HEK293 (cell line): Measurements from ENCODE around the gene NET1.

ENCODE experiments used
- CTCF ChIA-PET: fragments of 350-600 bp; formaldehyde crosslinking; extraction: SDS; loops from one replicate; lab custom pipeline; 2021; ENCODE audit warnings: antibody characterized with exemption; lab: Yijun Ruan, JAX
- POLR2A ChIA-PET: fragments of 300-600 bp; formaldehyde crosslinking; extraction: SDS; loops from one replicate; lab custom pipeline; 2020; ENCODE audit warnings: antibody characterized with exemption, inconsistent platforms; lab: Yijun Ruan, JAX
- H3K27ac ChIP-seq: fragments of 200-500 bp; sonication (Bioruptor generic); 2 replicates; pipeline ENCODE4 v1.5.1; 2014; ENCODE audit warnings: low read depth, low read length, control low read depth, inconsistent platforms; ENCODE audit errors: extremely low read depth
- H3K36me3 ChIP-seq, 2 experiments: fragments of 200-500 bp in 1 of 2; sonication (Bioruptor generic) in 1 of 2; 1 replicate in 1 of 2; 2 replicates in 1 of 2; pipeline ENCODE4 v1.5.1; 2014 to 2017; ENCODE audit warnings: inconsistent platforms in 2 of 2, low read length in 2 of 2; ENCODE audit not compliant: control insufficient read depth in 2 of 2, insufficient read depth in 1 of 2
- H3K4me1 ChIP-seq: fragments of 200-500 bp; sonication (Bioruptor generic); 2 replicates; pipeline ENCODE4 v1.5.1; 2014; ENCODE audit warnings: mild to moderate bottlenecking, low read length, inconsistent platforms; ENCODE audit not compliant: control insufficient read depth, insufficient read depth
- H3K4me3 ChIP-seq: 2 replicates; pipeline ENCODE4 v1.5.1; 2011; ENCODE audit warnings: low read depth, mild to moderate bottlenecking, control low read depth, low read length, moderate library complexity
- H3K9me3 ChIP-seq: fragments of 200-500 bp; sonication (Bioruptor generic); 2 replicates; pipeline ENCODE4 v1.5.1; 2014; ENCODE audit warnings: low read depth, low read length, inconsistent platforms; ENCODE audit not compliant: control insufficient read depth, insufficient read depth
- EGR2 ChIP-seq: fragments of 450-650 bp; formaldehyde crosslinking; IDR thresholded peaks from 2 replicates; pipeline ENCODE4 v1.5.1; 2016; ENCODE audit warnings: low read depth, missing biosample characterization, missing genetic modification characterization
- GLIS1 ChIP-seq: fragments of 450-650 bp; formaldehyde crosslinking; IDR thresholded peaks from 2 replicates; pipeline ENCODE4 v1.5.1; 2016; ENCODE audit warnings: missing biosample characterization, missing genetic modification characterization
- GLIS2 ChIP-seq: fragments of 450-650 bp; formaldehyde crosslinking; IDR thresholded peaks from 2 replicates; pipeline ENCODE4 v1.5.1; 2016; ENCODE audit warnings: missing biosample characterization, missing genetic modification characterization
- IKZF3 ChIP-seq: fragments of 450-650 bp; IDR thresholded peaks from 2 replicates; pipeline ENCODE4 v1.5.0; 2018; ENCODE audit warnings: missing biosample characterization, mild to moderate bottlenecking, missing genetic modification characterization, moderate library complexity
- KLF1 ChIP-seq: fragments of 450-650 bp; formaldehyde crosslinking; IDR thresholded peaks from 2 replicates; pipeline ENCODE4 v1.5.1; 2016; ENCODE audit warnings: missing biosample characterization, missing genetic modification characterization
- YY1 ChIP-seq: fragments of 450-650 bp; formaldehyde crosslinking; IDR thresholded peaks from 2 replicates; pipeline ENCODE4 v1.5.1; 2018; ENCODE audit warnings: missing biosample characterization, missing genetic modification characterization
- ZBTB8A ChIP-seq: fragments of 450-650 bp; formaldehyde crosslinking; IDR thresholded peaks from 2 replicates; pipeline ENCODE4 v1.5.1; 2016; ENCODE audit warnings: missing biosample characterization, missing genetic modification characterization
- ZEB2 ChIP-seq: fragments of 450-650 bp; formaldehyde crosslinking; IDR thresholded peaks from 2 replicates; pipeline ENCODE4 v1.5.1; 2016; ENCODE audit warnings: missing biosample characterization, missing genetic modification characterization
- ZFHX2 ChIP-seq: fragments of 450-650 bp; formaldehyde crosslinking; conservative IDR thresholded peaks from 2 replicates; pipeline ENCODE4 v1.5.1; 2016; ENCODE audit warnings: missing biosample characterization, missing genetic modification characterization
- ZIC2 ChIP-seq: fragments of 450-650 bp; formaldehyde crosslinking; IDR thresholded peaks from 2 replicates; pipeline ENCODE4 v1.5.1; 2016; ENCODE audit warnings: missing biosample characterization, missing genetic modification characterization
- ZNF19 ChIP-seq: fragments of 450-650 bp; formaldehyde crosslinking; IDR thresholded peaks from 2 replicates; pipeline ENCODE4; 2016; ENCODE audit warnings: missing biosample characterization, missing genetic modification characterization, low read depth
- ZNF211 ChIP-seq: fragments of 450-650 bp; formaldehyde crosslinking; IDR thresholded peaks from 2 replicates; pipeline ENCODE4 v1.5.1; 2016; ENCODE audit warnings: low read depth, missing biosample characterization, missing genetic modification characterization
- ZNF391 ChIP-seq: fragments of 450-650 bp; formaldehyde crosslinking; IDR thresholded peaks from 2 replicates; pipeline ENCODE4 v1.5.1; 2016; ENCODE audit warnings: low read depth, missing biosample characterization, missing genetic modification characterization, borderline replicate concordance
- ZNF555 ChIP-seq: fragments of 450-650 bp; formaldehyde crosslinking; conservative IDR thresholded peaks from 2 replicates; pipeline ENCODE4 v1.5.1; 2017; ENCODE audit warnings: missing biosample characterization, mild to moderate bottlenecking, missing genetic modification characterization, inconsistent platforms
- ZNF596 ChIP-seq: fragments of 450-650 bp; IDR thresholded peaks from 2 replicates; pipeline ENCODE4 v1.5.0; 2018; ENCODE audit warnings: missing biosample characterization, mild to moderate bottlenecking, missing genetic modification characterization, moderate library complexity
- ZNF660 ChIP-seq: fragments of 450-650 bp; IDR thresholded peaks from 2 replicates; pipeline ENCODE4 v1.5.1; 2018; ENCODE audit warnings: missing biosample characterization, mild to moderate bottlenecking, missing genetic modification characterization
- ZNF768 ChIP-seq: fragments of 450-650 bp; formaldehyde crosslinking; IDR thresholded peaks from 2 replicates; pipeline ENCODE4 v1.5.1; 2018; ENCODE audit warnings: missing biosample characterization, mild to moderate bottlenecking, missing genetic modification characterization
- TF ChIP-seq, protein P1 (sequence below): fragments of 450-650 bp; formaldehyde crosslinking; IDR thresholded peaks from 2 replicates; pipeline ENCODE4; 2016; ENCODE audit warnings: missing biosample characterization, missing genetic modification characterization
- TF ChIP-seq, protein P2 (sequence below): fragments of 450-650 bp; formaldehyde crosslinking; IDR thresholded peaks from 2 replicates; pipeline ENCODE4 v1.5.1; 2016; ENCODE audit warnings: missing biosample characterization, missing genetic modification characterization
- TF ChIP-seq, protein P3 (sequence below): fragments of 450-650 bp; formaldehyde crosslinking; IDR thresholded peaks from 2 replicates; pipeline ENCODE4 v1.5.1; 2016; ENCODE audit warnings: missing biosample characterization, missing genetic modification characterization
- TF ChIP-seq, protein P4 (sequence below): fragments of 450-650 bp; formaldehyde crosslinking; IDR thresholded peaks from 2 replicates; pipeline ENCODE4 v1.5.1; 2016; ENCODE audit warnings: missing biosample characterization, missing genetic modification characterization, borderline replicate concordance
- TF ChIP-seq, protein P5 (sequence below): fragments of 450-650 bp; formaldehyde crosslinking; IDR thresholded peaks from 2 replicates; pipeline ENCODE4 v1.5.1; 2016; ENCODE audit warnings: missing biosample characterization, missing genetic modification characterization

The NET1 gene, protein sequence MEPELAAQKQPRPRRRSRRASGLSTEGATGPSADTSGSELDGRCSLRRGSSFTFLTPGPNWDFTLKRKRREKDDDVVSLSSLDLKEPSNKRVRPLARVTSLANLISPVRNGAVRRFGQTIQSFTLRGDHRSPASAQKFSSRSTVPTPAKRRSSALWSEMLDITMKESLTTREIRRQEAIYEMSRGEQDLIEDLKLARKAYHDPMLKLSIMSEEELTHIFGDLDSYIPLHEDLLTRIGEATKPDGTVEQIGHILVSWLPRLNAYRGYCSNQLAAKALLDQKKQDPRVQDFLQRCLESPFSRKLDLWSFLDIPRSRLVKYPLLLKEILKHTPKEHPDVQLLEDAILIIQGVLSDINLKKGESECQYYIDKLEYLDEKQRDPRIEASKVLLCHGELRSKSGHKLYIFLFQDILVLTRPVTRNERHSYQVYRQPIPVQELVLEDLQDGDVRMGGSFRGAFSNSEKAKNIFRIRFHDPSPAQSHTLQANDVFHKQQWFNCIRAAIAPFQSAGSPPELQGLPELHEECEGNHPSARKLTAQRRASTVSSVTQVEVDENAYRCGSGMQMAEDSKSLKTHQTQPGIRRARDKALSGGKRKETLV

DNA sequence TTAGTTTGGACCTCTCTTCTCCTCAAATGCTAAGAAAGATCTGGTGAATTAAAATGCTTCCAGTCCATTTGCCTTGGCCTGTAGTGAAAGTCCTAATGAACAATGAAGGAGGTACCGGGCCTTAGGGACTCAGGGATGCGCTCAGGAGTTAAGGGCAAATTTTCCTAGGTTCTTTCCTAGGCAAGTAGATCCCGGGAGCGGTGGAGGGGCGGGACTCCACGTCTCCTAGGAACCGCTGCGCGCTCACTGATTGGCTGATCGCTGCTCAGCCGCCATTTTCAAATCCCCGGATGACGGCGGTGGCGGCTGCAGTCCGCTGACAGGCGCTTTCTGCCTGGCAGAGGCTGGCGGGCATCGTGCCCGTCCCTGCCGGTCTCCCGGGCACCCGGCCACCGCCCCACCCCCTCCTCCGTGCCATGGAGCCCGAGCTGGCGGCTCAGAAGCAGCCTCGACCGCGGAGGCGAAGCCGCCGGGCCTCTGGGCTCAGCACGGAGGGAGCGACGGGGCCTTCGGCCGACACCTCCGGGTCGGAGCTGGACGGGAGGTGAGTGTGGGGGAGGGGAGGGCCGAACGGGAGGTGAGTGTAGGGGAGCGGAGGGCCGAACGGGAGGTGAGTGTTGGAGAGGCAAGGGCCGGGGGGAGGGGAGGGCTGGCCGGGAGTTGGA, at the start of gene NET1:
Gene NET1, plus strand, starts transcription at position 281 of the 665 bp plus-strand sequence. Its CDS starts 136 bp downstream, at position 417.
- peaks cover 3% of the 10 kb centered on the region; the same call in 1 of the 2 replicates for H3K4me1 ChIP-seq
- CTCF ChIA-PET, result interaction anchor here (0.6 kb wide), 1 partner anchor 1292 kb away, joined by 3 read pairs; no protein-coding TSS in a partner anchor
- H3K27ac ChIP-seq, result peak within 1 kb of the TSS; percentile 82; the same call in 1 of the 2 replicates
- H3K4me3 ChIP-seq, result peak within 1 kb of the TSS; percentile 97
- POLR2A ChIA-PET, result interaction anchor here (0.5 to 1.1 kb wide), 4 partner anchors 18 to 79 kb away, joined by 3 to 6 read pairs (median 4); no protein-coding TSS in a partner anchor
- no peaks in the 10 kb centered on the region for H3K9me3 ChIP-seq
- peaks cover 0 to 6% of the 10 kb centered on the region in 2 experiments; a peak in 1 of 3 replicates for H3K36me3 ChIP-seq
- peak; percentile 37 for TF ChIP-seq ZEB2 (tag by site-specific recombination)
- TF ChIP-seq YY1 (tag by site-specific recombination), result peak; percentile 70; the same call in 1 of the 2 replicates
- peak; percentile 73 for TF ChIP-seq GLIS2 (tag by site-specific recombination)
- peak; percentile 37; the same call in 1 of the 2 replicates for TF ChIP-seq ZIC2 (tag by site-specific recombination)
- TF ChIP-seq ZNF768 (tag by site-specific recombination), result no peak
- TF ChIP-seq EGR2 (tag by site-specific recombination), result peak; percentile 44; the same call in 1 of the 2 replicates
- 0 out of 2 replicates have a peak, but pooled peaks have one; percentile 26 for TF ChIP-seq ZNF391 (tag by site-specific recombination)
- TF ChIP-seq ZNF211 (tag by site-specific recombination), result no peak
- no peak for TF ChIP-seq ZNF596 (tag by site-specific recombination)
- TF ChIP-seq, protein P1, sequence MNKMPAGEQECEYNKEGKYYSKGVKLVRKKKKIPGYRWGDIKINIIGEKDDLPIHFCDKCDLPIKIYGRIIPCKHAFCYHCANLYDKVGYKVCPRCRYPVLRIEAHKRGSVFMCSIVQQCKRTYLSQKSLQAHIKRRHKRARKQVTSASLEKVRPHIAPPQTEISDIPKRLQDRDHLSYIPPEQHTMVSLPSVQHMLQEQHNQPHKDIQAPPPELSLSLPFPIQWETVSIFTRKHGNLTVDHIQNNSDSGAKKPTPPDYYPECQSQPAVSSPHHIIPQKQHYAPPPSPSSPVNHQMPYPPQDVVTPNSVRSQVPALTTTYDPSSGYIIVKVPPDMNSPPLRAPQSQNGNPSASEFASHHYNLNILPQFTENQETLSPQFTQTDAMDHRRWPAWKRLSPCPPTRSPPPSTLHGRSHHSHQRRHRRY (tag by site-specific recombination), result no peak
- no peak for TF ChIP-seq ZNF555 (tag by site-specific recombination)
- TF ChIP-seq ZBTB8A, result peak; percentile 98
- TF ChIP-seq, protein P2, sequence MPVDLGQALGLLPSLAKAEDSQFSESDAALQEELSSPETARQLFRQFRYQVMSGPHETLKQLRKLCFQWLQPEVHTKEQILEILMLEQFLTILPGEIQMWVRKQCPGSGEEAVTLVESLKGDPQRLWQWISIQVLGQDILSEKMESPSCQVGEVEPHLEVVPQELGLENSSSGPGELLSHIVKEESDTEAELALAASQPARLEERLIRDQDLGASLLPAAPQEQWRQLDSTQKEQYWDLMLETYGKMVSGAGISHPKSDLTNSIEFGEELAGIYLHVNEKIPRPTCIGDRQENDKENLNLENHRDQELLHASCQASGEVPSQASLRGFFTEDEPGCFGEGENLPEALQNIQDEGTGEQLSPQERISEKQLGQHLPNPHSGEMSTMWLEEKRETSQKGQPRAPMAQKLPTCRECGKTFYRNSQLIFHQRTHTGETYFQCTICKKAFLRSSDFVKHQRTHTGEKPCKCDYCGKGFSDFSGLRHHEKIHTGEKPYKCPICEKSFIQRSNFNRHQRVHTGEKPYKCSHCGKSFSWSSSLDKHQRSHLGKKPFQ, result no peak
- peak; percentile 96 for TF ChIP-seq IKZF3
- peak; percentile 60 for TF ChIP-seq GLIS1 (tag by site-specific recombination)
- peak; percentile 58 for TF ChIP-seq ZFHX2 (tag by site-specific recombination)
- no peak for TF ChIP-seq ZNF19
- TF ChIP-seq, protein P3, sequence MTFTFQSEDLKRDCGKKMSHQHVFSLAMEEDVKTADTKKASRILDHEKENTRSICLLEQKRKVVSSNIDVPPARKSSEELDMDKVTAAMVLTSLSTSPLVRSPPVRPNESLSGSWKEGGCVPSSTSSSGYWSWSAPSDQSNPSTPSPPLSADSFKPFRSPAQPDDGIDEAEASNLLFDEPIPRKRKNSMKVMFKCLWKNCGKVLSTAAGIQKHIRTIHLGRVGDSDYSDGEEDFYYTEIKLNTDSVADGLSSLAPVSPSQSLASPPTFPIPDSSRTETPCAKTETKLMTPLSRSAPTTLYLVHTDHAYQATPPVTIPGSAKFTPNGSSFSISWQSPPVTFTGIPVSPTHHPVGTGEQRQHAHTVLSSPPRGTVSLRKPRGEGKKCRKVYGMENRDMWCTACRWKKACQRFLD (tag by site-specific recombination), result no peak
- TF ChIP-seq, protein P4, sequence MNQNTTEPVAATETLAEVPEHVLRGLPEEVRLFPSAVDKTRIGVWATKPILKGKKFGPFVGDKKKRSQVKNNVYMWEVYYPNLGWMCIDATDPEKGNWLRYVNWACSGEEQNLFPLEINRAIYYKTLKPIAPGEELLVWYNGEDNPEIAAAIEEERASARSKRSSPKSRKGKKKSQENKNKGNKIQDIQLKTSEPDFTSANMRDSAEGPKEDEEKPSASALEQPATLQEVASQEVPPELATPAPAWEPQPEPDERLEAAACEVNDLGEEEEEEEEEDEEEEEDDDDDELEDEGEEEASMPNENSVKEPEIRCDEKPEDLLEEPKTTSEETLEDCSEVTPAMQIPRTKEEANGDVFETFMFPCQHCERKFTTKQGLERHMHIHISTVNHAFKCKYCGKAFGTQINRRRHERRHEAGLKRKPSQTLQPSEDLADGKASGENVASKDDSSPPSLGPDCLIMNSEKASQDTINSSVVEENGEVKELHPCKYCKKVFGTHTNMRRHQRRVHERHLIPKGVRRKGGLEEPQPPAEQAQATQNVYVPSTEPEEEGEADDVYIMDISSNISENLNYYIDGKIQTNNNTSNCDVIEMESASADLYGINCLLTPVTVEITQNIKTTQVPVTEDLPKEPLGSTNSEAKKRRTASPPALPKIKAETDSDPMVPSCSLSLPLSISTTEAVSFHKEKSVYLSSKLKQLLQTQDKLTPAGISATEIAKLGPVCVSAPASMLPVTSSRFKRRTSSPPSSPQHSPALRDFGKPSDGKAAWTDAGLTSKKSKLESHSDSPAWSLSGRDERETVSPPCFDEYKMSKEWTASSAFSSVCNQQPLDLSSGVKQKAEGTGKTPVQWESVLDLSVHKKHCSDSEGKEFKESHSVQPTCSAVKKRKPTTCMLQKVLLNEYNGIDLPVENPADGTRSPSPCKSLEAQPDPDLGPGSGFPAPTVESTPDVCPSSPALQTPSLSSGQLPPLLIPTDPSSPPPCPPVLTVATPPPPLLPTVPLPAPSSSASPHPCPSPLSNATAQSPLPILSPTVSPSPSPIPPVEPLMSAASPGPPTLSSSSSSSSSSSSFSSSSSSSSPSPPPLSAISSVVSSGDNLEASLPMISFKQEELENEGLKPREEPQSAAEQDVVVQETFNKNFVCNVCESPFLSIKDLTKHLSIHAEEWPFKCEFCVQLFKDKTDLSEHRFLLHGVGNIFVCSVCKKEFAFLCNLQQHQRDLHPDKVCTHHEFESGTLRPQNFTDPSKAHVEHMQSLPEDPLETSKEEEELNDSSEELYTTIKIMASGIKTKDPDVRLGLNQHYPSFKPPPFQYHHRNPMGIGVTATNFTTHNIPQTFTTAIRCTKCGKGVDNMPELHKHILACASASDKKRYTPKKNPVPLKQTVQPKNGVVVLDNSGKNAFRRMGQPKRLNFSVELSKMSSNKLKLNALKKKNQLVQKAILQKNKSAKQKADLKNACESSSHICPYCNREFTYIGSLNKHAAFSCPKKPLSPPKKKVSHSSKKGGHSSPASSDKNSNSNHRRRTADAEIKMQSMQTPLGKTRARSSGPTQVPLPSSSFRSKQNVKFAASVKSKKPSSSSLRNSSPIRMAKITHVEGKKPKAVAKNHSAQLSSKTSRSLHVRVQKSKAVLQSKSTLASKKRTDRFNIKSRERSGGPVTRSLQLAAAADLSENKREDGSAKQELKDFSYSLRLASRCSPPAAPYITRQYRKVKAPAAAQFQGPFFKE, result no peak
- 0 out of 2 replicates have a peak, but pooled peaks have one; percentile 25 for TF ChIP-seq KLF1 (tag by site-specific recombination)
- TF ChIP-seq ZNF660 (tag by site-specific recombination), result no peak
- TF ChIP-seq, protein P5, sequence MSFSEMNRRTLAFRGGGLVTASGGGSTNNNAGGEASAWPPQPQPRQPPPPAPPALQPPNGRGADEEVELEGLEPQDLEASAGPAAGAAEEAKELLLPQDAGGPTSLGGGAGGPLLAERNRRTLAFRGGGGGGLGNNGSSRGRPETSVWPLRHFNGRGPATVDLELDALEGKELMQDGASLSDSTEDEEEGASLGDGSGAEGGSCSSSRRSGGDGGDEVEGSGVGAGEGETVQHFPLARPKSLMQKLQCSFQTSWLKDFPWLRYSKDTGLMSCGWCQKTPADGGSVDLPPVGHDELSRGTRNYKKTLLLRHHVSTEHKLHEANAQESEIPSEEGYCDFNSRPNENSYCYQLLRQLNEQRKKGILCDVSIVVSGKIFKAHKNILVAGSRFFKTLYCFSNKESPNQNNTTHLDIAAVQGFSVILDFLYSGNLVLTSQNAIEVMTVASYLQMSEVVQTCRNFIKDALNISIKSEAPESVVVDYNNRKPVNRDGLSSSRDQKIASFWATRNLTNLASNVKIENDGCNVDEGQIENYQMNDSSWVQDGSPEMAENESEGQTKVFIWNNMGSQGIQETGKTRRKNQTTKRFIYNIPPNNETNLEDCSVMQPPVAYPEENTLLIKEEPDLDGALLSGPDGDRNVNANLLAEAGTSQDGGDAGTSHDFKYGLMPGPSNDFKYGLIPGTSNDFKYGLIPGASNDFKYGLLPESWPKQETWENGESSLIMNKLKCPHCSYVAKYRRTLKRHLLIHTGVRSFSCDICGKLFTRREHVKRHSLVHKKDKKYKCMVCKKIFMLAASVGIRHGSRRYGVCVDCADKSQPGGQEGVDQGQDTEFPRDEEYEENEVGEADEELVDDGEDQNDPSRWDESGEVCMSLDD, result 0 out of 2 replicates have a peak, but pooled peaks have one; percentile 20
